Caco-2 (cell line): ENCODE results near the gene NWD2. TPM values are rescaled to one million over a fixed set of nuclear protein-coding genes. Genes with fewer than 3 reads are reported as not detected.

Experiments used
- BruUV-seq: library from RNA; stranded (reverse); fragments of 400-500 nt; replicated peaks from 2 replicates; lab custom pipeline; 2021; lab: Mats Ljungman, UMichigan
- CTCF ChIA-PET: fragments of 300-600 bp; sonication (Branson Sonifier 250); formaldehyde crosslinking; loops from one replicate; lab custom pipeline; 2022; ENCODE audit warnings: antibody characterized with exemption; lab: Charles Lee
- POLR2A ChIA-PET: fragments of 300-600 bp; sonication (Branson Sonifier 250); formaldehyde crosslinking; loops from one replicate; lab custom pipeline; 2022; ENCODE audit warnings: antibody characterized with exemption; lab: Charles Lee
- DNase-seq, 2 experiments: peaks; one replicate each; pipeline versions ENCODE4 v3.0.0 to v3.0.0-alpha.2; 2020 to 2022
- H3K27me3 ChIP-seq: replicated peaks from 2 replicates; pipeline ENCODE4 v1.6.0; 2011; ENCODE audit warnings: low read length; ENCODE audit not compliant: control insufficient read depth, insufficient read depth
- H3K36me3 ChIP-seq: 2 replicates; pipeline ENCODE4 v1.5.1; 2011; ENCODE audit warnings: low read length; ENCODE audit not compliant: control insufficient read depth, insufficient read depth
- H3K4me1 ChIP-seq: fragments of 250-450 bp; sonication (Bioruptor Pico); 2 replicates; pipeline ENCODE4 v1.5.1; 2020; ENCODE audit warnings: mild to moderate bottlenecking
- H3K4me3 ChIP-seq: 2 replicates; pipeline ENCODE4 v1.5.1; 2011; ENCODE audit warnings: low read depth, mild to moderate bottlenecking, control low read depth, low read length
- H3K9me3 ChIP-seq: fragments of 250-450 bp; sonication (Bioruptor Pico); 2 replicates; pipeline ENCODE4 v1.5.1; 2020; ENCODE audit warnings: mild to moderate bottlenecking, moderate library complexity
- H3K27ac Mint-ChIP-seq: one replicate; pipeline ENCODE4 v1.8.0; 2022; ENCODE audit warnings: mixed read lengths; ENCODE audit not compliant: unreplicated experiment
- H3K27me3 Mint-ChIP-seq: one replicate; pipeline ENCODE4 v1.8.0; 2022; ENCODE audit warnings: mixed read lengths; ENCODE audit not compliant: insufficient read depth, unreplicated experiment
- H3K36me3 Mint-ChIP-seq: one replicate; pipeline ENCODE4 v1.8.0; 2022; ENCODE audit warnings: mild to moderate bottlenecking, mixed read lengths; ENCODE audit not compliant: insufficient read depth, unreplicated experiment
- H3K4me1 Mint-ChIP-seq: one replicate; pipeline ENCODE4 v1.8.0; 2022; ENCODE audit warnings: low read depth, mixed read lengths; ENCODE audit not compliant: unreplicated experiment
- H3K4me3 Mint-ChIP-seq: one replicate; pipeline ENCODE4 v1.8.0; 2022; ENCODE audit warnings: mild to moderate bottlenecking, moderate library complexity, mixed read lengths; ENCODE audit not compliant: unreplicated experiment
- H3K9me3 Mint-ChIP-seq: one replicate; pipeline ENCODE4 v1.8.0; 2022; ENCODE audit warnings: mixed read lengths; ENCODE audit not compliant: unreplicated experiment
- intact Hi-C: fragments of 100-400 bp; cut with micrococcal nuclease; formaldehyde crosslinking; loops from one replicate; pipeline ENCODE4 v1.10.0; 2022; ENCODE audit not compliant: unreplicated experiment
- total RNA-seq: library from RNA; stranded (reverse); gene quantifications from 2 replicates; pipeline ENCODE4 v1.2.3, GENCODE V29; 2022
- TF ChIP-seq, protein P1 (sequence below), 2 experiments: fragments of 200-600 bp in 1 of 2; IDR thresholded peaks; 1 replicate in 1 of 2; 2 replicates in 1 of 2; pipeline versions ENCODE4 v1.5.1 to v1.8.0; 2011 to 2022; ENCODE audit warnings: antibody characterized with exemption in 1 of 2, control low read depth in 1 of 2, inconsistent platforms in 1 of 2, low read depth in 1 of 2, low read length in 1 of 2, mild to moderate bottlenecking in 1 of 2, moderate library complexity in 1 of 2; ENCODE audit not compliant: insufficient read depth in 1 of 2, severe bottlenecking in 1 of 2, unreplicated experiment in 1 of 2

The NWD2 gene
- total RNA-seq, 1 experiment from 2014 or later: not detected

DNA sequence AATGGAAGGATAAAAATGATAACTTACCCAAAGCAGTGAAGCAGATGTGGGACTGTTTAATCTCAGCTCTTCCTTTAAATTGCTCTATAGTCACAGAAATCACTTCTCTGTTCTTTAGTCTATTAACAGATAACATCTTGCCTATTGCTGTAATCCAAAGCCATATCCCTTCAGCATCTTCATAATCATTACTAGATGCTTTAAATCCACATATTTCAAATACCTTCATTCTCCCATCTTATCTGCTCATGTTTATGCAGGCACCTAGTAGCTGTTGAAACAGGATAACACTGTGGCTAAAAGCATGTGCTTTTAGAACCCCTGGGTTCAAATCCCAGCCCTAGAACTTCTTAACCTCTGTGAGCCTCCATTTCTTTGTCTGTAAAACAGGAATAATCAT is 231.7 kb downstream of the NWD2 start:
- Histone ChIP-seq H3K36me3 (no peaks in the 10 kb centered on the region), H3K9me3 (no peaks in the 10 kb centered on the region), H3K27me3 (no peaks in the 10 kb centered on the region), H3K4me3 (no peak overlapping the region), H3K4me1 (peaks cover 55% of the 10 kb centered on the region)
- DNase-seq: no peak
- peaks cover 6% of the 10 kb centered on the region for H3K36me3 Mint-ChIP-seq
- TF ChIP-seq, protein P1, sequence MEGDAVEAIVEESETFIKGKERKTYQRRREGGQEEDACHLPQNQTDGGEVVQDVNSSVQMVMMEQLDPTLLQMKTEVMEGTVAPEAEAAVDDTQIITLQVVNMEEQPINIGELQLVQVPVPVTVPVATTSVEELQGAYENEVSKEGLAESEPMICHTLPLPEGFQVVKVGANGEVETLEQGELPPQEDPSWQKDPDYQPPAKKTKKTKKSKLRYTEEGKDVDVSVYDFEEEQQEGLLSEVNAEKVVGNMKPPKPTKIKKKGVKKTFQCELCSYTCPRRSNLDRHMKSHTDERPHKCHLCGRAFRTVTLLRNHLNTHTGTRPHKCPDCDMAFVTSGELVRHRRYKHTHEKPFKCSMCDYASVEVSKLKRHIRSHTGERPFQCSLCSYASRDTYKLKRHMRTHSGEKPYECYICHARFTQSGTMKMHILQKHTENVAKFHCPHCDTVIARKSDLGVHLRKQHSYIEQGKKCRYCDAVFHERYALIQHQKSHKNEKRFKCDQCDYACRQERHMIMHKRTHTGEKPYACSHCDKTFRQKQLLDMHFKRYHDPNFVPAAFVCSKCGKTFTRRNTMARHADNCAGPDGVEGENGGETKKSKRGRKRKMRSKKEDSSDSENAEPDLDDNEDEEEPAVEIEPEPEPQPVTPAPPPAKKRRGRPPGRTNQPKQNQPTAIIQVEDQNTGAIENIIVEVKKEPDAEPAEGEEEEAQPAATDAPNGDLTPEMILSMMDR (IDR thresholded peaks at IDR 0.05; ENCODE audit: insufficient read depth in 1 of 2, low read depth in 1 of 2, low read length in 1 of 2, severe bottlenecking in 1 of 2, unreplicated experiment in 1 of 2): no peak
- H3K27me3 Mint-ChIP-seq: no peaks in the 10 kb centered on the region
- ChIA-PET POLR2A (no interaction called here), CTCF (interaction anchor here (0.6 kb wide), 1 partner anchor 12 kb away, joined by 3 read pairs; no protein-coding TSS in a partner anchor)
- H3K27ac Mint-ChIP-seq: no peak overlapping the region
- H3K4me3 Mint-ChIP-seq: peak overlapping the region; percentile 1
- BruUV-seq: no TSS peak
- H3K4me1 Mint-ChIP-seq: peaks cover 45% of the 10 kb centered on the region
- no peaks in the 10 kb centered on the region for H3K9me3 Mint-ChIP-seq
- intact Hi-C loops: no loop called here

DNA sequence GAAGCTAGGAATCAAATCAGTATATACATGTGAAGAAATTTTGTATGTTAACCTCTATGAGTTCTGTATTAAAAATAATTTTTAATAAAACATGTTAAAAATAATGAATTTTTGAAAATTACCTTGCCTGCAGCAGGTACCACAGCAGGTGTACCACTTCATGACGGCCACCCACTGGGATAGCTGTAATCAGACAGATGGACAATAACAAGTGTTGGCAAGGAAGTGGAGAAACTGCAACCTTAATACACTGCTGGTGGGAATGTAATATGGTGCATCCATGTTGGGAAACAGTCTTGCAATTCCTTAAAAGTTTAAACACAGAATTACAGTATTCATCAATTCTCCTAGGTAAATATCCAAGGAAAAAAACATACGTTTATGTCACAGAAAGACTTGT is 232.1 kb downstream of the NWD2 start:
- no peak for DNase-seq
- Mint-ChIP-seq H3K4me1 (peaks cover 41% of the 10 kb centered on the region), H3K27ac (no peak overlapping the region), H3K9me3 (no peaks in the 10 kb centered on the region), H3K27me3 (no peaks in the 10 kb centered on the region), H3K36me3 (peaks cover 10% of the 10 kb centered on the region), H3K4me3 (no peak overlapping the region)
- POLR2A ChIA-PET: no interaction called here
- intact Hi-C loops: no loop called here
- no peaks in the 10 kb centered on the region for H3K27me3 ChIP-seq
- TF ChIP-seq, protein P1 (IDR thresholded peaks at IDR 0.05; ENCODE audit: insufficient read depth in 1 of 2, low read depth in 1 of 2, low read length in 1 of 2, severe bottlenecking in 1 of 2, unreplicated experiment in 1 of 2): no peak
- CTCF ChIA-PET: interaction anchor here (0.6 kb wide), 1 partner anchor 13 kb away, joined by 3 read pairs; no protein-coding TSS in a partner anchor
- no peaks in the 10 kb centered on the region for H3K9me3 ChIP-seq
- no TSS peak for BruUV-seq
- H3K4me1 ChIP-seq: peaks cover 53% of the 10 kb centered on the region
- H3K4me3 ChIP-seq: no peak overlapping the region
- H3K36me3 ChIP-seq: no peaks in the 10 kb centered on the region

- H3K9me3 Mint-ChIP-seq: no peaks in the 10 kb centered on the region
- CTCF ChIA-PET: no interaction called here
- BruUV-seq: no TSS peak
- H3K4me1 Mint-ChIP-seq: peaks cover 37% of the 10 kb centered on the region
- H3K4me1 ChIP-seq: peaks cover 55% of the 10 kb centered on the region
- intact Hi-C loops: no loop called here
- no peaks in the 10 kb centered on the region for H3K27me3 ChIP-seq
- H3K9me3 ChIP-seq: no peaks in the 10 kb centered on the region
- H3K4me3 ChIP-seq: no peak overlapping the region
- no peak overlapping the region for H3K4me3 Mint-ChIP-seq
- TF ChIP-seq, protein P1 (IDR thresholded peaks at IDR 0.05; ENCODE audit: insufficient read depth in 1 of 2, low read depth in 1 of 2, low read length in 1 of 2, severe bottlenecking in 1 of 2, unreplicated experiment in 1 of 2): no peak
- no peaks in the 10 kb centered on the region for H3K36me3 ChIP-seq
- H3K27ac Mint-ChIP-seq: no peak overlapping the region
- H3K36me3 Mint-ChIP-seq: peaks cover 10% of the 10 kb centered on the region
- POLR2A ChIA-PET: interaction anchor here (0.6 kb wide), 1 partner anchor 29 kb away, joined by 7 read pairs; no protein-coding TSS in a partner anchor
- no peak for DNase-seq
- no peaks in the 10 kb centered on the region for H3K27me3 Mint-ChIP-seq
Measured at GRCh38 chr4:37477126-37477525, 232.6 kb downstream of the NWD2 start.
